PC-3 (cell line): ENCODE data around the gene CD6. TPM values are rescaled to one million over a fixed set of nuclear protein-coding genes. Genes with fewer than 3 reads are reported as not detected.

ENCODE experiments used
- ATAC-seq: fragments of 200-7000 bp; cut with Tn5 transposase; 2 replicates; pipeline ENCODE4 v1.9.1; 2020; ENCODE audit warnings: mild to moderate bottlenecking, moderate library complexity
- BruUV-seq: library from RNA; stranded (reverse); fragments of 400-500 nt; replicated peaks from 2 replicates; lab custom pipeline; 2021; lab: Mats Ljungman, UMichigan
- CTCF ChIA-PET: fragments of 300-600 bp; sonication (Branson Sonifier 250); formaldehyde crosslinking; loops from one replicate; lab custom pipeline; 2022; ENCODE audit warnings: antibody characterized with exemption; lab: Charles Lee
- POLR2A ChIA-PET: fragments of 300-600 bp; sonication (Branson Sonifier 250); formaldehyde crosslinking; loops from one replicate; lab custom pipeline; 2022; ENCODE audit warnings: antibody characterized with exemption; ENCODE audit not compliant: unreplicated experiment; lab: Charles Lee
- DNase-seq: peaks from one replicate; pipeline ENCODE4 v3.0.0-alpha.2; 2015
- H2AFZ ChIP-seq: fragments of 300-600 bp; sonication (generic); 2 replicates; pipeline ENCODE4 v1.6.0; 2016; ENCODE audit warnings: antibody characterized with exemption, low read length
- H3F3A ChIP-seq: fragments of 300-600 bp; sonication (generic); one replicate; pipeline ENCODE4 v1.6.0; 2017; ENCODE audit warnings: antibody characterized with exemption, low read length, control low read depth, mild to moderate bottlenecking; ENCODE audit not compliant: unreplicated experiment
- H3K27ac ChIP-seq: fragments of 300-600 bp; sonication (generic); 2 replicates; pipeline ENCODE4 v1.5.1; 2016; ENCODE audit warnings: mild to moderate bottlenecking, low read length
- H3K27me3 ChIP-seq: fragments of 300-600 bp; sonication (generic); 2 replicates; pipeline ENCODE4 v1.6.1; 2016; ENCODE audit warnings: low read length, mixed read lengths
- H3K36me3 ChIP-seq: fragments of 300-600 bp; sonication (generic); 2 replicates; pipeline ENCODE4 v1.6.1; 2016; ENCODE audit warnings: low read depth, mixed run types, low read length, mixed read lengths
- H3K4me1 ChIP-seq: fragments of 300-600 bp; sonication (generic); 2 replicates; pipeline ENCODE4 v1.5.1; 2016; ENCODE audit warnings: low read length; ENCODE audit not compliant: insufficient read depth
- H3K4me2 ChIP-seq: fragments of 300-600 bp; sonication (generic); 2 replicates; pipeline ENCODE4 v1.6.0; 2016; ENCODE audit warnings: low read length
- H3K4me3 ChIP-seq: fragments of 300-600 bp; sonication (generic); 2 replicates; pipeline ENCODE4 v1.5.1; 2016; ENCODE audit warnings: mild to moderate bottlenecking, low read length, mixed read lengths
- H3K79me2 ChIP-seq: fragments of 300-600 bp; sonication (generic); 2 replicates; pipeline ENCODE4 v1.6.1; 2017; ENCODE audit warnings: low read length, mixed read lengths
- H3K9ac ChIP-seq: fragments of 300-600 bp; sonication (generic); 2 replicates; pipeline ENCODE4 v1.6.0; 2016; ENCODE audit warnings: mild to moderate bottlenecking, low read length
- H3K9me2 ChIP-seq: fragments of 300-600 bp; sonication (generic); replicated peaks from 2 replicates; pipeline ENCODE4 v1.6.1; 2016; ENCODE audit warnings: mixed run types, low read length, mixed read lengths
- H3K9me3 ChIP-seq: fragments of 300-600 bp; sonication (generic); 2 replicates; pipeline ENCODE4 v1.6.1; 2016; ENCODE audit warnings: low read length, mixed read lengths
- H4K20me1 ChIP-seq: fragments of 300-600 bp; sonication (generic); 2 replicates; pipeline ENCODE4 v1.6.1; 2016; ENCODE audit warnings: low read length, mixed read lengths
- EZH2 ChIP-seq: fragments of 300-600 bp; sonication (generic); IDR thresholded peaks from one replicate; pipeline ENCODE4 v1.6.1; 2017; ENCODE audit warnings: antibody characterized with exemption, mild to moderate bottlenecking, low read length; ENCODE audit not compliant: unreplicated experiment
- EZH2phosphoT487 ChIP-seq: fragments of 300-600 bp; sonication (generic); IDR thresholded peaks from 2 replicates; pipeline ENCODE4 v1.6.1; 2018; ENCODE audit warnings: mild to moderate bottlenecking, antibody characterized with exemption, low read length, borderline replicate concordance
- intact Hi-C: fragments of 100-400 bp; cut with micrococcal nuclease; formaldehyde crosslinking; loops from 2 replicates; pipeline ENCODE4 v1.9.0; 2023
- total RNA-seq: library from RNA; depleted of rRNA; stranded (reverse); fragments of >200 nt; gene quantifications from 2 replicates; pipeline ENCODE4 v1.2.3, GENCODE V29; 2014
- TF ChIP-seq, protein P1 (sequence below): fragments of 300-600 bp; sonication (generic); conservative IDR thresholded peaks from 2 replicates; pipeline ENCODE4 v1.5.1; 2017; ENCODE audit warnings: antibody characterized with exemption, low read depth, mild to moderate bottlenecking, low read length

Gene CD6
- total RNA-seq, 1 experiment from 2014 or later = not detected

DNA sequence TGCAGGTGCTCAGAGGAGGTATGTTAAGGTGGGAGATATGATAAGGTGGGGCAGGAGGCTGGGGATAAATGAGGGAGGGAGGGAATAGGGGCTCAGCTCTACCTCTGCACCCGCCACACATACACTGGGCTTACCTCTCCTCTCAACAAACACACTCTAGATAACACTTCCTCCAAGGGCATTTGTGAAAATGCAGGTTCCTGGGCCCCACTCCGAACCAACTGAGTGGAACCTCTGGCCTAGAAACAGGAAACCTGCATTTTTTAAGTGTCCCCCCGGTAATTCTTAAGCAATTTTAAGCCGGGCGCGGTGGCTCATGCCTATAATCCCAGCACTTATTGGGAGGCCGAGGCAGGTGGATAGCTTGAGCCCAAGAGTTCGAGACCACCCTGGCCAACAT is 84.3 kb downstream of the CD6 start:
- H3F3A ChIP-seq = no peaks in the 10 kb centered on the region
- ATAC-seq = no peak
- CTCF ChIA-PET = no interaction called here
- no peaks in the 10 kb centered on the region for H4K20me1 ChIP-seq
- H3K27me3 ChIP-seq = peaks cover 15% of the 10 kb centered on the region; the same call in 1 of the 2 replicates
- H2AFZ ChIP-seq = no peak overlapping the region
- H3K9me3 ChIP-seq = no peaks in the 10 kb centered on the region
- H3K4me3 ChIP-seq = no peak overlapping the region
- peaks cover 4% of the 10 kb centered on the region for H3K4me1 ChIP-seq
- DNase-seq = no peak
- intact Hi-C loops = no loop called here
- POLR2A ChIA-PET = no interaction called here
- no peak overlapping the region for H3K27ac ChIP-seq
- no TSS peak for BruUV-seq
- H3K9me2 ChIP-seq = no peaks in the 10 kb centered on the region
- H3K4me2 ChIP-seq = no peak overlapping the region
- H3K79me2 ChIP-seq = no peaks in the 10 kb centered on the region
- TF ChIP-seq EZH2 (no peak), EZH2phosphoT487 (no peak)
- TF ChIP-seq, protein P1, sequence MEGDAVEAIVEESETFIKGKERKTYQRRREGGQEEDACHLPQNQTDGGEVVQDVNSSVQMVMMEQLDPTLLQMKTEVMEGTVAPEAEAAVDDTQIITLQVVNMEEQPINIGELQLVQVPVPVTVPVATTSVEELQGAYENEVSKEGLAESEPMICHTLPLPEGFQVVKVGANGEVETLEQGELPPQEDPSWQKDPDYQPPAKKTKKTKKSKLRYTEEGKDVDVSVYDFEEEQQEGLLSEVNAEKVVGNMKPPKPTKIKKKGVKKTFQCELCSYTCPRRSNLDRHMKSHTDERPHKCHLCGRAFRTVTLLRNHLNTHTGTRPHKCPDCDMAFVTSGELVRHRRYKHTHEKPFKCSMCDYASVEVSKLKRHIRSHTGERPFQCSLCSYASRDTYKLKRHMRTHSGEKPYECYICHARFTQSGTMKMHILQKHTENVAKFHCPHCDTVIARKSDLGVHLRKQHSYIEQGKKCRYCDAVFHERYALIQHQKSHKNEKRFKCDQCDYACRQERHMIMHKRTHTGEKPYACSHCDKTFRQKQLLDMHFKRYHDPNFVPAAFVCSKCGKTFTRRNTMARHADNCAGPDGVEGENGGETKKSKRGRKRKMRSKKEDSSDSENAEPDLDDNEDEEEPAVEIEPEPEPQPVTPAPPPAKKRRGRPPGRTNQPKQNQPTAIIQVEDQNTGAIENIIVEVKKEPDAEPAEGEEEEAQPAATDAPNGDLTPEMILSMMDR = no peak
- H3K9ac ChIP-seq = no peak overlapping the region
- H3K36me3 ChIP-seq = no peaks in the 10 kb centered on the region

DNA sequence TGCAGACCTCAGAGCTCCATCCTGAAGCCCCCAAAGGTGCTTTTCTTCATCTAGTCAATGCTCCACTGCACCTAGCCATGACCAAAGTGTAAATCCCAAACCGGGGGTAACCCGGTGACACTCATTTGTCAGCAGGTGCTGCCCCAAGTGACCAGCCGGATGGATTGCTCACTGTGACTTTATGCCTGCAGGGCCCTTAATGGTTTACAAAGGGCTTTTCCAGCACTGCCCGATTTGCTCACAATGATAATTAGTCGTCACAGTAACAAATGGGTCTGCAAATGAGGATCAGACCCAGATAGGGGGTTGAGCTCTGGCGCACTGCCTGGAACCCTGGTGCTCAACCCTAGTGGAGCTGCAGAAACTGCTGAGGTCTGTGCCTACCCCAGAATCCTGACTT is 85.1 kb downstream of the CD6 start:
- Histone ChIP-seq H4K20me1 (no peaks in the 10 kb centered on the region), H3F3A (no peaks in the 10 kb centered on the region), H3K27ac (no peak overlapping the region), H3K4me2 (no peak overlapping the region), H3K9me3 (no peaks in the 10 kb centered on the region), H3K9me2 (no peaks in the 10 kb centered on the region), H3K79me2 (no peaks in the 10 kb centered on the region), H3K4me1 (peaks cover 12% of the 10 kb centered on the region), H2AFZ (no peak overlapping the region), H3K9ac (no peak overlapping the region), H3K4me3 (no peak overlapping the region), H3K27me3 (peaks cover 15% of the 10 kb centered on the region; the same call in 1 of the 2 replicates), H3K36me3 (no peaks in the 10 kb centered on the region)
- DNase-seq (no peak), ATAC-seq (no peak)
- no TSS peak for BruUV-seq
- POLR2A ChIA-PET = no interaction called here
- TF ChIP-seq EZH2 = no peak
- TF ChIP-seq EZH2phosphoT487 = no peak
- CTCF ChIA-PET = no interaction called here
- intact Hi-C loops = no loop called here

GRCh38 chr11:61056981-61057380 is 85.5 kb downstream of the CD6 start:
- intact Hi-C loops = no loop called here
- Histone ChIP-seq H3K79me2 (no peaks in the 10 kb centered on the region), H3K9ac (no peak overlapping the region), H3K4me1 (peaks cover 14% of the 10 kb centered on the region), H4K20me1 (no peaks in the 10 kb centered on the region), H3K9me2 (no peaks in the 10 kb centered on the region), H3K36me3 (no peaks in the 10 kb centered on the region), H3K27me3 (peaks cover 13% of the 10 kb centered on the region; the same call in 1 of the 2 replicates), H3K27ac (no peak overlapping the region), H3F3A (no peaks in the 10 kb centered on the region), H2AFZ (no peak overlapping the region), H3K4me3 (no peak overlapping the region), H3K4me2 (no peak overlapping the region), H3K9me3 (no peaks in the 10 kb centered on the region)
- no peak for ATAC-seq
- TF ChIP-seq, protein P1 = no peak
- TF ChIP-seq EZH2 (no peak), EZH2phosphoT487 (no peak)
- ChIA-PET POLR2A (no interaction called here), CTCF (no interaction called here)
- BruUV-seq = no TSS peak
- DNase-seq = no peak
